ENCODE measurements around the gene PARP14.
A peak's percentile ranks its signal among the peaks of the same experiment; 100 is the strongest.
"Not testable (repeated sequence)": the region's sequence is repeated elsewhere in the genome, so short reads cannot be mapped to it uniquely, and the experiment has no call there.

Gene PARP14

GRCh38 chr3:122742234-122742633 lies 61.6 kb downstream of the PARP14 start:
- H3K4me3 ChIP-seq (replicated peaks; ENCODE audit: low read depth, low read length) = no peak overlapping the region
- TF ChIP-seq CTCF (IDR thresholded peaks at IDR 0.05; ENCODE audit: low read length, missing control alignments) = no peak
- DNase-seq (ENCODE audit: low read depth) = no peak

- no peak for TF ChIP-seq CTCF (IDR thresholded peaks at IDR 0.05; ENCODE audit: low read length, missing control alignments)
Measured at GRCh38 chr3:122743581-122744120, 63.0 kb downstream of the PARP14 start.

GRCh38 chr3:122745369-122746021 lies 64.9 kb downstream of the PARP14 start:
- H3K4me3 ChIP-seq (replicated peaks; ENCODE audit: low read depth, low read length) = no peak overlapping the region
- DNase-seq (ENCODE audit: low read depth) = peak; percentile 69
- TF ChIP-seq CTCF (IDR thresholded peaks at IDR 0.05; ENCODE audit: low read length, missing control alignments) = no peak

More at GRCh38 chr3:122743581-122744120, 63.0 kb downstream of the PARP14 start:
- H3K4me3 ChIP-seq (replicated peaks; ENCODE audit: low read depth, low read length) = no peak overlapping the region
- DNase-seq (ENCODE audit: low read depth) = no peak

GRCh38 chr3:122747295-122747694 lies 66.7 kb downstream of the PARP14 start:
- DNase-seq (ENCODE audit: low read depth) = not testable (repeated sequence)

GRCh38 chr3:122748347-122748746 lies 67.7 kb downstream of the PARP14 start:
- DNase-seq (ENCODE audit: low read depth) = no peak
- H3K4me3 ChIP-seq (replicated peaks; ENCODE audit: low read depth, low read length) = no peak overlapping the region
- TF ChIP-seq CTCF (IDR thresholded peaks at IDR 0.05; ENCODE audit: low read length, missing control alignments) = no peak

More at GRCh38 chr3:122747295-122747694, 66.7 kb downstream of the PARP14 start:
- not testable (repeated sequence) for H3K4me3 ChIP-seq (replicated peaks; ENCODE audit: low read depth, low read length)

- peak; percentile 93 for TF ChIP-seq CTCF (IDR thresholded peaks at IDR 0.05; ENCODE audit: low read length, missing control alignments)
- DNase-seq (ENCODE audit: low read depth) = peak; percentile 67
- H3K4me3 ChIP-seq (replicated peaks; ENCODE audit: low read depth, low read length) = no peak overlapping the region
Measured at GRCh38 chr3:122754929-122755328, 74.3 kb downstream of the PARP14 start.

- no peak for TF ChIP-seq CTCF (IDR thresholded peaks at IDR 0.05; ENCODE audit: low read length, missing control alignments)
- no peak for DNase-seq (ENCODE audit: low read depth)
- H3K4me3 ChIP-seq (replicated peaks; ENCODE audit: low read depth, low read length) = no peak overlapping the region
Measured at GRCh38 chr3:122755491-122755890, 74.9 kb downstream of the PARP14 start.

Measured in fibroblast of pulmonary artery (primary cell).